Erythroblast (primary cell): Measurements from ENCODE around the gene CHRDL2.

Experiments used
- GATA1 ChIP-seq: IDR thresholded peaks from 2 replicates; pipeline ENCODE4 v1.6.1; 2011; ENCODE audit warnings: low read depth, mild to moderate bottlenecking, control low read depth, low read length, moderate library complexity
- POLR2A ChIP-seq: IDR thresholded peaks from 2 replicates; pipeline ENCODE4 v1.6.1; 2011; ENCODE audit warnings: mild to moderate bottlenecking, low read length

- TF ChIP-seq POLR2A = no peak
- TF ChIP-seq GATA1 = no peak
Measured at GRCh38 chr11:74744277-74744676, 13.1 kb upstream of the CHRDL2 start.
